ENCODE results near the gene GSC. TPM values are rescaled to one million over a fixed set of nuclear protein-coding genes. Genes with fewer than 3 reads are reported as not detected.

Gene GSC
- total and polyA plus RNA-seq, 2 donors (not counting 1 experiment from before 2014, with no cell fraction given): not detected

DNA sequence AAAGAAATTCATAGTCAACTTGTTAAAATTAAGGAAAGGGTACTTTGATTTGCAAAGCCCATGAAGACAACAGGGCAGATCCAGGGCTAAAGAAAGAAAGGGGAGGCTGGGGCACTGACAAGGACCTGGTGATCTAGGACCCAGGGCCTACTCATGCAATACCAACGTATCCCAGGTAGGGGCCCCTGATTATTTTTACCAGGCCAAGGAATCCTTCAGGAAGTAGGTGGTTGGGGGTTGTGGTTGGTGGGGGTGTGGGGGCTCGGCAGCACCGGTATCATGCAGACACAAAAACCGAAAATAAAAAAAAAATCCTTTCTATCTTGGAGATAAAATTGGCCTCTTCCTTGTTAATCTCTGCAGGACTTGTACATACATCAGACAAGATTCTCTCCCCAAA is 47.5 kb downstream of the GSC start:
- no peaks in the 10 kb centered on the region for H3K27me3 ChIP-seq (replicated peaks in 1 of 4; ENCODE audit: control extremely low read depth in 1 of 4, control insufficient read depth in 3 of 4, insufficient read depth in 4 of 4, low read length in 3 of 4)
- H3K36me3 ChIP-seq (replicated peaks in 1 of 2; ENCODE audit: control extremely low read depth in 1 of 2, control insufficient read depth in 1 of 2, extremely low read depth in 1 of 2, insufficient read depth in 2 of 2, low read length in 1 of 2): no peaks in the 10 kb centered on the region
- H3K9me3 Mint-ChIP-seq (ENCODE audit: insufficient read depth): no peaks in the 10 kb centered on the region
- TF ChIP-seq EZH2 (IDR thresholded peaks at IDR 0.05; ENCODE audit: borderline replicate concordance, insufficient read depth, low read depth, low read length, poor library complexity, severe bottlenecking): no peak
- TF ChIP-seq, protein P1, sequence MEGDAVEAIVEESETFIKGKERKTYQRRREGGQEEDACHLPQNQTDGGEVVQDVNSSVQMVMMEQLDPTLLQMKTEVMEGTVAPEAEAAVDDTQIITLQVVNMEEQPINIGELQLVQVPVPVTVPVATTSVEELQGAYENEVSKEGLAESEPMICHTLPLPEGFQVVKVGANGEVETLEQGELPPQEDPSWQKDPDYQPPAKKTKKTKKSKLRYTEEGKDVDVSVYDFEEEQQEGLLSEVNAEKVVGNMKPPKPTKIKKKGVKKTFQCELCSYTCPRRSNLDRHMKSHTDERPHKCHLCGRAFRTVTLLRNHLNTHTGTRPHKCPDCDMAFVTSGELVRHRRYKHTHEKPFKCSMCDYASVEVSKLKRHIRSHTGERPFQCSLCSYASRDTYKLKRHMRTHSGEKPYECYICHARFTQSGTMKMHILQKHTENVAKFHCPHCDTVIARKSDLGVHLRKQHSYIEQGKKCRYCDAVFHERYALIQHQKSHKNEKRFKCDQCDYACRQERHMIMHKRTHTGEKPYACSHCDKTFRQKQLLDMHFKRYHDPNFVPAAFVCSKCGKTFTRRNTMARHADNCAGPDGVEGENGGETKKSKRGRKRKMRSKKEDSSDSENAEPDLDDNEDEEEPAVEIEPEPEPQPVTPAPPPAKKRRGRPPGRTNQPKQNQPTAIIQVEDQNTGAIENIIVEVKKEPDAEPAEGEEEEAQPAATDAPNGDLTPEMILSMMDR (IDR thresholded peaks at IDR 0.05): no peak
- ChIA-PET CTCF (no interaction called here), POLR2A (no interaction called here)
- H3K9ac ChIP-seq (ENCODE audit: low read length): no peak overlapping the region
- H2AFZ ChIP-seq (ENCODE audit: insufficient read depth, low read depth, low read length, poor library complexity, severe bottlenecking): no peak overlapping the region
- no peaks in the 10 kb centered on the region for H3K4me1 Mint-ChIP-seq
- ATAC-seq (ENCODE audit: low read depth) (no peak), DNase-seq (no peak)
- no peaks in the 10 kb centered on the region for H3K9me3 ChIP-seq (ENCODE audit: control extremely low read depth in 1 of 3, control insufficient read depth in 2 of 3, insufficient read depth in 1 of 3, low read length in 2 of 3)
- H3K27ac Mint-ChIP-seq: no peak overlapping the region
- H3K4me2 ChIP-seq (replicated peaks; ENCODE audit: low read depth, low read length, poor library complexity, severe bottlenecking): no peak overlapping the region
- no peaks in the 10 kb centered on the region for H3K4me1 ChIP-seq (ENCODE audit: control insufficient read depth in 2 of 2, insufficient read depth in 2 of 2, low read length in 2 of 2)
- H3K27me3 Mint-ChIP-seq: peaks cover 12% of the 10 kb centered on the region
- no peak overlapping the region for H3K4me3 Mint-ChIP-seq
- H3K79me2 ChIP-seq (ENCODE audit: control insufficient read depth, insufficient read depth, low read length): no peaks in the 10 kb centered on the region
- no peak overlapping the region for H3K4me3 ChIP-seq (ENCODE audit: control extremely low read depth in 1 of 5, extremely low read depth in 1 of 5, insufficient read depth in 1 of 5, low read depth in 2 of 5, low read length in 4 of 5)
- WGBS (ENCODE audit: insufficient coverage): no CpG with 5 or more reads among the region's 4 CpGs
- intact Hi-C loops (cut with micrococcal nuclease): no loop called here
- no peaks in the 10 kb centered on the region for H4K20me1 ChIP-seq (ENCODE audit: control insufficient read depth, insufficient read depth, low read length, poor library complexity, severe bottlenecking)
- H3K27ac ChIP-seq (ENCODE audit: low read length in 2 of 2): no peak overlapping the region

Other genes with a start within 250 kb of the GSC start
- gene SERPINA4, start 208.7 kb downstream of the GSC start, total RNA-seq: not detected in 2 replicates
- not detected in 2 replicates for gene SERPINA4, start 208.7 kb downstream of the GSC start, polyA plus RNA-seq
- gene SERPINA5, start 188.7 kb downstream of the GSC start, total RNA-seq: not detected in 2 replicates
- gene SERPINA5, start 188.7 kb downstream of the GSC start, polyA plus RNA-seq: not detected in 2 replicates
- not detected in 2 replicates for gene SERPINA3, start 157.7 kb downstream of the GSC start, total RNA-seq
- not detected in 2 replicates for gene SERPINA3, start 157.7 kb downstream of the GSC start, polyA plus RNA-seq

Measured in B cell (primary cell).